Measurements from ENCODE around the gene VPS13A.

DNA sequence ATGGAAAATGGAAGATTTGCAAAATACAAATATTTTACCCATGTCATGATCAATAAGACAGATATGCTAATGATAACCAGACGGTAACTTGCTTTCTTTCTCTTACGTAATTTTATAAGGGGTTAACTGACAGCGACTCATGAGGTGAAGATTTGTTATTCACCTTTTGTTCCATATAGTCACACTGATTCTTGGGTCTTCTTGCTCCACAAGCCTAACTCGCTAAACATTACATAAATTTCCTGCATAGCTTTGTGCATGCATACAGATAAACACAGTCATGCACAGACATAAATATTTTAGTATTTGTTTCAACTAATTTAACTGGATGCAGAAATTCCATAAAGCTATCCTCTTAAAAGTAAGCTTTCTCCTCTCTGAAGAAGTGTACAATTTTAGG, 225.9 kb downstream of the VPS13A start:
- TF ChIP-seq CTCF (IDR thresholded peaks at IDR 0.05) = no peak
- TF ChIP-seq POLR2A (IDR thresholded peaks at IDR 0.05) = no peak
- no peak for TF ChIP-seq EP300 (IDR thresholded peaks at IDR 0.05)
- no peak for TF ChIP-seq POLR2AphosphoS5 (IDR thresholded peaks at IDR 0.05)
